K562 (cell line): ENCODE data around the gene CR2. TPM values are rescaled to one million over a fixed set of nuclear protein-coding genes. Genes with fewer than 3 reads are reported as not detected.
"Not testable (repeated sequence)": the region's sequence is repeated elsewhere in the genome, so short reads cannot be mapped to it uniquely, and the experiment has no call there.

Experiments
- ATAC-seq: fragments of 200-7000 bp; cut with Tn5 transposase; 3 replicates; pipeline ENCODE4 v1.9.1; 2020; ENCODE audit warnings: moderate library complexity
- BruUV-seq: library from RNA; stranded (reverse); fragments of 400-500 nt; replicated peaks from 2 replicates; lab custom pipeline; 2021; lab: Mats Ljungman, UMichigan
- CTCF ChIA-PET: fragments of 300-600 bp; formaldehyde crosslinking; extraction: SDS; loops from one replicate; lab custom pipeline; 2021; ENCODE audit warnings: low intra/inter-chr PET ratio; lab: Yijun Ruan, JAX
- POLR2A ChIA-PET: fragments of 300-600, 350-650 bp; sonication (Branson Sonifier 250); formaldehyde crosslinking; extraction: SDS; loops from one replicate; lab custom pipeline; 2021; ENCODE audit warnings: antibody characterized with exemption, inconsistent platforms; lab: Yijun Ruan, JAX
- DNase-seq, 4 experiments: peaks; one replicate each; pipeline versions ENCODE4 v3.0.0 to v3.0.0-alpha.2; 2011 to 2018; ENCODE audit warnings: low spot score in 3 of 4, mixed read lengths in 3 of 4; ENCODE audit errors: extremely low read depth in 1 of 4
- FAIRE-seq: peaks from 2 replicates; lab custom pipeline; 2011; peaks lifted over from hg19 to GRCh38; lab: Jason Lieb, UNC
- H2AFZ ChIP-seq: 2 replicates; pipeline ENCODE4 v1.6.0; 2011; ENCODE audit warnings: low read depth, low read length, control low read depth, inconsistent platforms
- H3K27ac ChIP-seq: fragments of 200-600 bp; 3 replicates; pipeline ENCODE4 v1.8.0; 2011; ENCODE audit warnings: low read depth, mild to moderate bottlenecking, control low read depth, inconsistent platforms, low read length, moderate library complexity, mixed read lengths; ENCODE audit errors: extremely low read depth
- H3K27me3 ChIP-seq, 2 experiments: fragments of 300-600 bp in 1 of 2; 2 replicates in 1 of 2; 3 replicates in 1 of 2; pipeline versions ENCODE4 v1.6.0 to v1.8.0; 2011; ENCODE audit warnings: inconsistent platforms in 2 of 2, low read length in 2 of 2, mild to moderate bottlenecking in 1 of 2, mixed read lengths in 1 of 2, moderate library complexity in 1 of 2; ENCODE audit not compliant: control insufficient read depth in 2 of 2, insufficient read depth in 2 of 2
- H3K36me3 ChIP-seq: fragments of 300-600 bp; 3 replicates; pipeline ENCODE4 v1.8.0; 2011; ENCODE audit warnings: mild to moderate bottlenecking, low read length, inconsistent platforms; ENCODE audit not compliant: control insufficient read depth, insufficient read depth
- H3K4me1 ChIP-seq, 2 experiments: fragments of 200-600 bp in 1 of 2; replicated peaks in 1 of 2; 2 replicates in 1 of 2; 3 replicates in 1 of 2; pipeline versions ENCODE4 v1.5.1 to v1.8.0; 2011; ENCODE audit warnings: inconsistent platforms in 2 of 2, low read length in 2 of 2, mild to moderate bottlenecking in 1 of 2, mixed read lengths in 1 of 2, moderate library complexity in 1 of 2; ENCODE audit not compliant: control insufficient read depth in 2 of 2, insufficient read depth in 2 of 2
- H3K4me2 ChIP-seq: 2 replicates; pipeline ENCODE4 v1.6.1; 2011; ENCODE audit warnings: low read length, control low read depth, inconsistent platforms, mixed read lengths; ENCODE audit not compliant: insufficient read depth
- H3K4me3 ChIP-seq: fragments of 200-600 bp; sonication (generic), shearing (Covaris generic); 2 replicates; pipeline ENCODE4 v1.5.1; 2016; ENCODE audit warnings: control low read depth, inconsistent platforms
- H3K79me2 ChIP-seq: fragments of 200-600 bp; 3 replicates; pipeline ENCODE4 v1.8.0; 2011; ENCODE audit warnings: low read length, inconsistent platforms; ENCODE audit not compliant: control insufficient read depth, insufficient read depth
- H3K9ac ChIP-seq, 2 experiments: 2 replicates each; pipeline versions ENCODE4 v1.6.0 to v1.6.1; 2011; ENCODE audit warnings: low read depth in 2 of 2, low read length in 2 of 2, control low read depth in 1 of 2, inconsistent platforms in 1 of 2, mild to moderate bottlenecking in 1 of 2, mixed read lengths in 1 of 2; ENCODE audit not compliant: insufficient read depth in 1 of 2
- H3K9me1 ChIP-seq: one replicate; pipeline ENCODE4 v1.6.0; 2011; ENCODE audit warnings: inconsistent platforms, mild to moderate bottlenecking, low read length, moderate library complexity; ENCODE audit not compliant: control insufficient read depth, insufficient read depth
- H3K9me3 ChIP-seq: replicated peaks from 2 replicates; pipeline ENCODE4 v1.5.1; 2011; ENCODE audit warnings: low read depth, low read length, inconsistent platforms; ENCODE audit not compliant: control insufficient read depth, insufficient read depth
- H4K20me1 ChIP-seq: replicated peaks from 2 replicates; pipeline ENCODE4 v1.6.1; 2011; ENCODE audit warnings: low read length, inconsistent platforms, mixed read lengths; ENCODE audit not compliant: control insufficient read depth, insufficient read depth
- CBX1 ChIP-seq: sonication (generic); IDR thresholded peaks from 2 replicates; pipeline ENCODE4 v1.6.1; 2016; ENCODE audit warnings: antibody characterized with exemption, low read depth, mild to moderate bottlenecking
- DPF2 ChIP-seq: fragments of 450-650 bp; IDR thresholded peaks from 2 replicates; pipeline ENCODE4 v1.6.1; 2016
- KDM1A ChIP-seq, 2 experiments: fragments of 450-650 bp; IDR thresholded peaks; 2 replicates each; pipeline ENCODE4 v1.6.1; 2016; ENCODE audit warnings: mild to moderate bottlenecking in 2 of 2
- MAZ ChIP-seq, 2 experiments: fragments of 450-650 bp in 1 of 2; sonication (generic) in 1 of 2; formaldehyde crosslinking; IDR thresholded peaks in 1 of 2; conservative IDR thresholded peaks in 1 of 2; 2 replicates each; pipeline versions ENCODE4 v1.4.0 to v1.5.0; 2020; ENCODE audit warnings: mild to moderate bottlenecking in 1 of 2, missing genetic modification reagents in 1 of 2
- MYBL2 ChIP-seq, 2 experiments: fragments of 450-650 bp in 1 of 2; sonication (generic) in 1 of 2; formaldehyde crosslinking in 1 of 2; IDR thresholded peaks; 2 replicates each; pipeline versions ENCODE4 v1.6.1 to v1.8.1; 2017 to 2022; ENCODE audit warnings: borderline replicate concordance in 1 of 2, inconsistent platforms in 1 of 2, low read depth in 1 of 2, mild to moderate bottlenecking in 1 of 2, missing genetic modification reagents in 1 of 2, moderate library complexity in 1 of 2
- PYGO2 ChIP-seq: fragments of 450-650 bp; IDR thresholded peaks from 2 replicates; pipeline ENCODE4 v1.6.1; 2016; ENCODE audit warnings: mild to moderate bottlenecking, missing genetic modification characterization, moderate library complexity, missing compliant biosample characterization
- RBBP5 ChIP-seq: fragments of 200-600 bp; sonication (generic); IDR thresholded peaks from 2 replicates; pipeline ENCODE4 v1.6.1; 2012; ENCODE audit warnings: borderline replicate concordance, mild to moderate bottlenecking, low read length, control low read depth, inconsistent platforms; ENCODE audit not compliant: insufficient read depth, poor library complexity, severe bottlenecking
- ZBTB11 ChIP-seq, 3 experiments: fragments of 200-800 bp in 1 of 3; fragments of 250-450 bp in 1 of 3; fragments of 450-650 bp in 1 of 3; sonication (Bioruptor Pico) in 1 of 3; sonication (Bioruptor generic) in 1 of 3; formaldehyde crosslinking in 1 of 3; IDR thresholded peaks; 2 replicates each; pipeline versions ENCODE4 v1.6.1 to v1.8.0; 2016 to 2022; ENCODE audit warnings: mild to moderate bottlenecking in 2 of 3, missing genetic modification characterization in 2 of 3, missing compliant biosample characterization in 1 of 3, moderate library complexity in 1 of 3
- ZNF311 ChIP-seq: fragments of 250-450 bp; sonication (Bioruptor Pico); IDR thresholded peaks from 2 replicates; pipeline ENCODE4 v1.4.0; 2020; ENCODE audit warnings: mild to moderate bottlenecking, moderate library complexity
- ZNF512 ChIP-seq: IDR thresholded peaks from 2 replicates; pipeline ENCODE4 v1.6.1; 2016; ENCODE audit warnings: missing genetic modification characterization, missing compliant biosample characterization
- ZNF668 ChIP-seq: fragments of 250-450 bp; sonication (Bioruptor Pico); IDR thresholded peaks from 2 replicates; pipeline ENCODE4 v1.8.0; 2022; ENCODE audit warnings: mild to moderate bottlenecking, inconsistent platforms
- WGBS: fragments of 100-300 bp; shearing (Covaris generic); methylation state at CpG from one replicate; pipeline ENCODE4 v1.1.6; 2016; ENCODE audit warnings: low coverage, mixed read lengths; ENCODE audit not compliant: insufficient coverage; ENCODE audit errors: missing lambda C conversion rate; 5-methylcytosine and 5-hydroxymethylcytosine counted together
- in situ Hi-C: fragments of 300-500 bp; cut with MboI; formaldehyde crosslinking; loops from 4 replicates; pipeline ENCODE4 v1.15.0; 2018; ENCODE audit warnings: inconsistent platforms, mixed read lengths
- intact Hi-C: fragments of 100-400 bp; cut with micrococcal nuclease; formaldehyde crosslinking; loops from 2 replicates; pipeline ENCODE4 v1.14.2; 2022
- polyA plus RNA-seq, 8 experiments: library from polyadenylated mRNA; depleted of rRNA in 4 of 8; stranded (reverse) in 5 of 8; unstranded in 3 of 8; fragments of >200 nt; fragmentation: Nextera tagmentation in 2 of 8; fragmentation: Illumina TruSeq in 1 of 8; extraction: Ambion mirVana in 2 of 8; extraction: Trizol in 1 of 8; gene quantifications; 2 replicates each; pipeline versions ENCODE4 v1.2.1 to v1.2.3, GENCODE V29; 2011 to 2014; ENCODE audit warnings: inconsistent platforms in 1 of 8, missing spikeins in 1 of 8
- total RNA-seq, 7 experiments: library from RNA; depleted of rRNA in 6 of 7; stranded (reverse); fragments of >200 nt in 6 of 7; fragmentation: Illumina TruSeq in 2 of 7; extraction: Trizol in 2 of 7; gene quantifications; 2 replicates each; pipeline versions ENCODE4 v1.2.1 to v1.2.3, GENCODE V29; 2011 to 2021; ENCODE audit warnings: low replicate concordance in 1 of 7

The CR2 gene
- total and polyA plus RNA-seq, 9 of the 15 experiments (the other 6 are each of a cell fraction or from before 2014, with no cell fraction given) = 0.07 to 0.67 (median 0.37) TPM

DNA sequence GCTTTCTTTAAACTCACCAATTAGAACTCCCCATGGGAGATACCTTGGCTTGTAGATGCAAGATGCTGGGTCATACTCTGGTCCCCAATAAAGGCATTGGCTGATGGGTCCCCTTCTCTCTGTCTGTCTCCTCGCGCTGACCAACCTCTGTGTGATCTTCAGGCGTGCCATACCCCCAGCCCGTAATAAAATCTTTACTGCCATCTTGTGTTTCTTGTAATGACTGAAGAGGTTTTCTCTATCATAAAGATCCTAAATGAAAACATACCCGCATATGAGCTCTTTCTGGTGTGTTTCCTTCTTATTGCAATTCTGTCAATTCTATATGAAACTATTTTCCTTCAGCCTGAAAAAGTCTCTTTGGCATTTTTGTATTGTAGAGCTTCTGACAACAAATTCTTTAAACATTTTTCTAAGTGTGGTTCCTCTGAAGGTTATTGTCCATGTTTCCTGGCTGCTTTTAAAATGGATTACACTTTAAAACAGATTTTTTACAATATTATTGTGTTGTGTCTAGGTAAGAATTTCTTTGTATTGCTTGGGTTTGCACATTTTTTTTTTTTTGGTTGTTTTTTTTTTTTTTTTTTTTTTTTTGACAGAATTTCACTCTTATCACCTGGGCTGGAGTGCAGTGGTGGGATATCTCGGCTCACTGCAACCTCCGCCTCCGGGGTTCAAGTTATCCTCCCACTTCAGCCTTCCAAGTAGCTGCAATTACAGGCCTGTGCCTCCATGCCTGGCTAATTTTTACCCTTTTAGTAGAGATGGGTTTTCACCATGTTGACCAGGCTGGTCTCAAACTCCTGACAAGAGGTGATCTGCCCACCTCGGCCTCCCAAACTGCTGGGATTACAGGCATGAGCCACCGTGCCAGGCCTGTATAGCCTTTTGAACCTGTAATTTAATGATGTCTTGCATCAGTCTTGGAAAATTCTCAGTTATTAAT lies 66.5 kb downstream of the CR2 start:
- DNase-seq (peak in 1 of 4 experiments; percentile 86), FAIRE-seq (peak; percentile 42), ATAC-seq (peak; percentile 55)
- not testable (repeated sequence) for H4K20me1 ChIP-seq; H3K79me2 ChIP-seq; H3K9me1 ChIP-seq; H3K9me3 ChIP-seq; BruUV-seq; H3K36me3 ChIP-seq; H3K27me3 ChIP-seq; H3K4me3 ChIP-seq; TF ChIP-seq MYBL2 (IDR thresholded peaks at IDR 0.05; ENCODE audit: low read depth)
- CTCF ChIA-PET = interaction anchor here (0.6 kb wide), 1 partner anchor 68 kb away, joined by 4 read pairs; no protein-coding TSS in a partner anchor
- intact Hi-C loops (loop anchor here (1.0 kb wide), 1 partner anchor 21 kb away; no protein-coding TSS in a partner anchor), in situ Hi-C loops (loop anchor here (25.0 kb wide), 1 partner anchor 908 kb away; the partner anchor contains the start of gene EIF2D)
- Histone ChIP-seq H3K4me1 (peaks cover 13 to 25% of the 10 kb centered on the region in 2 experiments; a peak in 4 of 5 replicates), H3K4me2 (peak overlapping the region; percentile 61), H3K9ac (peak overlapping the region; percentile 69; a peak in 3 of 4 replicates), H2AFZ (peak overlapping the region; percentile 74), H3K27ac (peak overlapping the region; percentile 92)
- POLR2A ChIA-PET = interaction anchor here (0.6 to 1.4 kb wide), 13 partner anchors 16 to 620 kb away, joined by 3 to 8 read pairs (median 4); partner anchors contain the start of genes CD55 and PFKFB2
- 8% methylated on average over 10 of the region's 10 CpGs for WGBS
- TF ChIP-seq ZBTB11 (CRISPR knock-in tag; IDR thresholded peaks at IDR 0.05) (peak in 1 of 3 experiments; percentile 22; a peak in 1 of 6 replicates), KDM1A (IDR thresholded peaks at IDR 0.05) (peak in 1 of 2 experiments; percentile 26; a peak in 1 of 4 replicates), RBBP5 (peak; percentile 2), MAZ (CRISPR knock-in tag; conservative IDR thresholded peaks at IDR 0.05 in 1 of 2, IDR thresholded peaks at IDR 0.05 in 1 of 2) (peak in 1 of 2 experiments; percentile 51; a peak in 1 of 4 replicates), ZNF311 (CRISPR knock-in tag) (peak; percentile 74; the same call in 1 of the 2 replicates), PYGO2 (tag) (0 out of 2 replicates have a peak, but pooled peaks have one; percentile 39), MYBL2 (CRISPR knock-in tag; IDR thresholded peaks at IDR 0.05; ENCODE audit: borderline replicate concordance) (0 out of 2 replicates have a peak, but pooled peaks have one; percentile 69), DPF2 (peak; percentile 77), ZNF512 (tag) (peak; percentile 54; the same call in 1 of the 2 replicates), CBX1 (0 out of 2 replicates have a peak, but pooled peaks have one; percentile 23), ZNF668 (CRISPR knock-in tag) (0 out of 2 replicates have a peak, but pooled peaks have one; percentile 53)
